Spleen (tissue), 7 donors: ENCODE data around the gene LTBP1.

Source experiments
- CTCF ChIP-seq, 11 experiments: fragments of 200-600 bp in 7 of 11; fragments of 450-650 bp in 4 of 11; sonication (generic) in 4 of 11; IDR thresholded peaks in 8 of 11; conservative IDR thresholded peaks in 3 of 11; 1 replicate in 7 of 11; 2 replicates in 4 of 11; pipeline versions ENCODE4 v1.4.0 to v1.8.0; 2016 to 2021; ENCODE audit warnings: antibody characterized with exemption in 11 of 11, inconsistent platforms in 4 of 11, mild to moderate bottlenecking in 1 of 11
- POLR2A ChIP-seq, 3 donors: fragments of 450-650 bp; IDR thresholded peaks; one replicate each; pipeline ENCODE4 v1.5.1; 2017; ENCODE audit warnings: antibody characterized with exemption in 3 of 3, mild to moderate bottlenecking in 1 of 3
- POLR2AphosphoS5 ChIP-seq, 3 donors: sonication (generic); formaldehyde crosslinking; IDR thresholded peaks; one replicate each; pipeline ENCODE4 v1.5.1; 2017; ENCODE audit warnings: antibody characterized with exemption in 3 of 3
- donor health status: DM: no; HTN: no; CAD: no; lungs with moderate emphysema.
- donor health status: DM: no; HTN: no; CAD: no.
- donor health status: DM: no; HTN: no; CAD: no.

- TF ChIP-seq POLR2A (IDR thresholded peaks at IDR 0.05) (no peak), CTCF (IDR thresholded peaks at IDR 0.05 in 8 of 11, conservative IDR thresholded peaks at IDR 0.05 in 3 of 11) (no peak), POLR2AphosphoS5 (IDR thresholded peaks at IDR 0.05) (no peak)
Measured at GRCh38 chr2:33136566-33136965, 189.8 kb downstream of the LTBP1 start.
